ENCODE measurements around the gene SYT15. TPM values are rescaled to one million over a fixed set of nuclear protein-coding genes. Genes with fewer than 3 reads are reported as not detected.
A peak's percentile ranks its signal among the peaks of the same experiment; 100 is the strongest.

The SYT15 gene
- total RNA-seq, 1 experiment from 2014 or later = 0.60 TPM

- H3K27ac ChIP-seq (ENCODE audit: low read length) = no peak overlapping the region
- H3K36me3 ChIP-seq (ENCODE audit: insufficient read depth, low read length) = no peaks in the 10 kb centered on the region
- H3K4me1 ChIP-seq (ENCODE audit: low read length) = no peaks in the 10 kb centered on the region
- H3K9ac ChIP-seq (ENCODE audit: low read length) = no peak overlapping the region
- no peaks in the 10 kb centered on the region for H3K79me2 ChIP-seq (ENCODE audit: low read length)
- H3K9me3 ChIP-seq (ENCODE audit: low read length) = no peaks in the 10 kb centered on the region
- H3K9me2 ChIP-seq (replicated peaks; ENCODE audit: insufficient read depth, low read length) = no peaks in the 10 kb centered on the region
- no peak for DNase-seq
- H4K20me1 ChIP-seq (ENCODE audit: insufficient read depth, low read depth, low read length) = no peaks in the 10 kb centered on the region
- H3K4me2 ChIP-seq (ENCODE audit: low read depth, low read length, poor library complexity, severe bottlenecking) = no peak overlapping the region
- H2AFZ ChIP-seq (ENCODE audit: low read length) = no peak overlapping the region
- H3K4me3 ChIP-seq (ENCODE audit: low read length) = no peak overlapping the region
- H3K27me3 ChIP-seq (ENCODE audit: low read length) = no peaks in the 10 kb centered on the region
These were observed 35.2 kb upstream of the SYT15 start for GRCh38 chr10:46543466-46544377.

GRCh38 chr10:46544989-46545791 is 33.7 kb upstream of the SYT15 start:
- Histone ChIP-seq H3K4me3 (ENCODE audit: low read length) (no peak overlapping the region), H3K4me2 (ENCODE audit: low read depth, low read length, poor library complexity, severe bottlenecking) (no peak overlapping the region)
- DNase-seq = peak; percentile 83

GRCh38 chr10:46545861-46546590 is 32.9 kb upstream of the SYT15 start:
- no peak overlapping the region for H3K4me2 ChIP-seq (ENCODE audit: low read depth, low read length, poor library complexity, severe bottlenecking)
- H3K4me1 ChIP-seq (ENCODE audit: low read length) = no peaks in the 10 kb centered on the region
- H3K9me2 ChIP-seq (replicated peaks; ENCODE audit: insufficient read depth, low read length) = no peaks in the 10 kb centered on the region
- no peaks in the 10 kb centered on the region for H4K20me1 ChIP-seq (ENCODE audit: insufficient read depth, low read depth, low read length)
- H3K27me3 ChIP-seq (ENCODE audit: low read length) = no peaks in the 10 kb centered on the region
- no peak overlapping the region for H3K9ac ChIP-seq (ENCODE audit: low read length)
- no peaks in the 10 kb centered on the region for H3K79me2 ChIP-seq (ENCODE audit: low read length)
- DNase-seq = no peak
- H3K36me3 ChIP-seq (ENCODE audit: insufficient read depth, low read length) = no peaks in the 10 kb centered on the region
- no peak overlapping the region for H3K27ac ChIP-seq (ENCODE audit: low read length)
- H2AFZ ChIP-seq (ENCODE audit: low read length) = no peak overlapping the region
- H3K4me3 ChIP-seq (ENCODE audit: low read length) = no peak overlapping the region
- no peaks in the 10 kb centered on the region for H3K9me3 ChIP-seq (ENCODE audit: low read length)

More at GRCh38 chr10:46544989-46545791, 33.7 kb upstream of the SYT15 start:
- no peak overlapping the region for H3K9ac ChIP-seq (ENCODE audit: low read length)
- H3K27me3 ChIP-seq (ENCODE audit: low read length) = no peaks in the 10 kb centered on the region
- H3K36me3 ChIP-seq (ENCODE audit: insufficient read depth, low read length) = no peaks in the 10 kb centered on the region
- no peaks in the 10 kb centered on the region for H3K79me2 ChIP-seq (ENCODE audit: low read length)
- H3K9me3 ChIP-seq (ENCODE audit: low read length) = no peaks in the 10 kb centered on the region
- H3K4me1 ChIP-seq (ENCODE audit: low read length) = no peaks in the 10 kb centered on the region
- H3K27ac ChIP-seq (ENCODE audit: low read length) = no peak overlapping the region
- no peaks in the 10 kb centered on the region for H3K9me2 ChIP-seq (replicated peaks; ENCODE audit: insufficient read depth, low read length)
- no peaks in the 10 kb centered on the region for H4K20me1 ChIP-seq (ENCODE audit: insufficient read depth, low read depth, low read length)
- H2AFZ ChIP-seq (ENCODE audit: low read length) = no peak overlapping the region

- no peak for DNase-seq
- Histone ChIP-seq H3K79me2 (ENCODE audit: low read length) (no peaks in the 10 kb centered on the region), H3K9me3 (ENCODE audit: low read length) (no peaks in the 10 kb centered on the region), H3K27me3 (ENCODE audit: low read length) (no peaks in the 10 kb centered on the region), H2AFZ (ENCODE audit: low read length) (no peak overlapping the region), H3K27ac (ENCODE audit: low read length) (no peak overlapping the region), H3K4me3 (ENCODE audit: low read length) (no peak overlapping the region), H3K9ac (ENCODE audit: low read length) (no peak overlapping the region), H3K4me1 (ENCODE audit: low read length) (no peaks in the 10 kb centered on the region), H3K36me3 (ENCODE audit: insufficient read depth, low read length) (no peaks in the 10 kb centered on the region), H3K9me2 (replicated peaks; ENCODE audit: insufficient read depth, low read length) (no peaks in the 10 kb centered on the region), H3K4me2 (ENCODE audit: low read depth, low read length, poor library complexity, severe bottlenecking) (no peak overlapping the region), H4K20me1 (ENCODE audit: insufficient read depth, low read depth, low read length) (no peaks in the 10 kb centered on the region)
These were observed 32.1 kb upstream of the SYT15 start for GRCh38 chr10:46546591-46547540.

- Histone ChIP-seq H4K20me1 (ENCODE audit: insufficient read depth, low read depth, low read length) (no peaks in the 10 kb centered on the region), H3K4me1 (ENCODE audit: low read length) (no peaks in the 10 kb centered on the region), H3K9me3 (ENCODE audit: low read length) (no peaks in the 10 kb centered on the region), H3K4me2 (ENCODE audit: low read depth, low read length, poor library complexity, severe bottlenecking) (no peak overlapping the region), H3K4me3 (ENCODE audit: low read length) (no peak overlapping the region), H3K27me3 (ENCODE audit: low read length) (no peaks in the 10 kb centered on the region), H3K79me2 (ENCODE audit: low read length) (no peaks in the 10 kb centered on the region), H3K36me3 (ENCODE audit: insufficient read depth, low read length) (no peaks in the 10 kb centered on the region), H3K9me2 (replicated peaks; ENCODE audit: insufficient read depth, low read length) (no peaks in the 10 kb centered on the region), H3K9ac (ENCODE audit: low read length) (no peak overlapping the region), H2AFZ (ENCODE audit: low read length) (no peak overlapping the region), H3K27ac (ENCODE audit: low read length) (no peak overlapping the region)
- no peak for DNase-seq
These were observed 31.1 kb upstream of the SYT15 start for GRCh38 chr10:46547541-46548497.

GRCh38 chr10:46548498-46549090 is 30.3 kb upstream of the SYT15 start:
- no peak for DNase-seq

More at GRCh38 chr10:46548498-46549090, 30.3 kb upstream of the SYT15 start:
- Histone ChIP-seq H3K4me3 (ENCODE audit: low read length) (no peak overlapping the region), H3K9me2 (replicated peaks; ENCODE audit: insufficient read depth, low read length) (no peaks in the 10 kb centered on the region), H3K27ac (ENCODE audit: low read length) (no peak overlapping the region), H3K79me2 (ENCODE audit: low read length) (no peaks in the 10 kb centered on the region), H3K4me2 (ENCODE audit: low read depth, low read length, poor library complexity, severe bottlenecking) (no peak overlapping the region), H4K20me1 (ENCODE audit: insufficient read depth, low read depth, low read length) (no peaks in the 10 kb centered on the region), H2AFZ (ENCODE audit: low read length) (no peak overlapping the region), H3K9ac (ENCODE audit: low read length) (no peak overlapping the region), H3K9me3 (ENCODE audit: low read length) (no peaks in the 10 kb centered on the region), H3K27me3 (ENCODE audit: low read length) (no peaks in the 10 kb centered on the region), H3K4me1 (ENCODE audit: low read length) (no peaks in the 10 kb centered on the region), H3K36me3 (ENCODE audit: insufficient read depth, low read length) (no peaks in the 10 kb centered on the region)

Measured in Karpas-422 (cell line).